Fibroblast of villous mesenchyme (primary cell): Measurements from ENCODE around the gene ENGASE. TPM values are rescaled to one million over a fixed set of nuclear protein-coding genes. Genes with fewer than 3 reads are reported as not detected.

Source experiments
- DNase-seq: peaks from one replicate; pipeline ENCODE4 v3.0.0-alpha.2; 2010; ENCODE audit warnings: low read depth
- H3K4me3 ChIP-seq: 2 replicates; pipeline ENCODE4 v1.5.1; 2011; ENCODE audit warnings: low read depth, mild to moderate bottlenecking, low read length
- CTCF ChIP-seq: IDR thresholded peaks from 2 replicates; pipeline ENCODE4 v1.5.1; 2012; ENCODE audit warnings: low read depth, mild to moderate bottlenecking, low read length; ENCODE audit not compliant: insufficient read depth
- total RNA-seq: library from RNA; depleted of rRNA; stranded (reverse); fragments of >200 nt; gene quantifications from 2 replicates; pipeline ENCODE4 v1.2.3, GENCODE V29; 2012

The ENGASE gene
- total RNA-seq, 1 donor, result 11.2 TPM

- H3K4me3 ChIP-seq, result no peak overlapping the region
- TF ChIP-seq CTCF, result no peak
- no peak for DNase-seq
Measured at GRCh38 chr17:79102214-79102613, 27.6 kb downstream of the ENGASE start.

- TF ChIP-seq CTCF, result no peak
- no peak overlapping the region for H3K4me3 ChIP-seq
- no peak for DNase-seq
Measured at GRCh38 chr17:79104898-79105600, 30.4 kb downstream of the ENGASE start.

GRCh38 chr17:79105937-79106336, 31.3 kb downstream of the ENGASE start:
- H3K4me3 ChIP-seq, result no peak overlapping the region
- no peak for TF ChIP-seq CTCF
- no peak for DNase-seq

- no peak for DNase-seq
Measured at GRCh38 chr17:79106958-79107357, 32.3 kb downstream of the ENGASE start.

GRCh38 chr17:79107499-79108231, 33.0 kb downstream of the ENGASE start:
- no peak overlapping the region for H3K4me3 ChIP-seq
- no peak for TF ChIP-seq CTCF
- DNase-seq, result no peak

More at GRCh38 chr17:79106958-79107357, 32.3 kb downstream of the ENGASE start:
- TF ChIP-seq CTCF, result no peak
- no peak overlapping the region for H3K4me3 ChIP-seq

- no peak overlapping the region for H3K4me3 ChIP-seq
- no peak for TF ChIP-seq CTCF
- no peak for DNase-seq
Measured at GRCh38 chr17:79108232-79108850, 33.7 kb downstream of the ENGASE start.
